Psoas muscle (tissue), 8 donors: ENCODE results near the gene SLC25A19. TPM values are rescaled to one million over a fixed set of nuclear protein-coding genes. Genes with fewer than 3 reads are reported as not detected.

ENCODE experiments used
- ATAC-seq, 4 donors: fragments of 200-7000 bp; cut with Tn5 transposase; one replicate each; pipeline ENCODE4 v1.9.1; 2020; ENCODE audit warnings: moderate library complexity in 3 of 4, mild to moderate bottlenecking in 2 of 4
- DNase-seq, 2 donors: peaks; one replicate each; pipeline ENCODE4 v3.0.0-alpha.2; 2020
- H3K27ac ChIP-seq: fragments of 200-600 bp; one replicate; pipeline ENCODE4 v1.8.0; 2022
- H3K27me3 ChIP-seq, 3 donors: fragments of 200-600 bp in 1 of 3; one replicate each; pipeline versions ENCODE4 v1.6.1 to v1.8.0; 2013 to 2022; ENCODE audit warnings: low read length in 2 of 3, mild to moderate bottlenecking in 2 of 3, moderate library complexity in 1 of 3; ENCODE audit not compliant: insufficient read depth in 3 of 3
- H3K36me3 ChIP-seq, 2 donors: fragments of 200-600 bp in 1 of 2; one replicate each; pipeline versions ENCODE4 v1.6.1 to v1.8.0; 2013 to 2022; ENCODE audit warnings: low read depth in 1 of 2, mild to moderate bottlenecking in 1 of 2, moderate library complexity in 1 of 2; ENCODE audit not compliant: insufficient read depth in 1 of 2
- H3K4me1 ChIP-seq: fragments of 200-600 bp; one replicate; pipeline ENCODE4 v1.8.0; 2022
- H3K4me3 ChIP-seq: fragments of 200-600 bp; one replicate; pipeline ENCODE4 v1.8.0; 2022; ENCODE audit warnings: mild to moderate bottlenecking
- H3K9me3 ChIP-seq: fragments of 200-600 bp; one replicate; pipeline ENCODE4 v1.8.0; 2022
- CTCF ChIP-seq: fragments of 200-600 bp; IDR thresholded peaks from one replicate; pipeline ENCODE4 v1.8.0; 2022; ENCODE audit warnings: antibody characterized with exemption
- WGBS, 3 donors: extraction: QIAGEN DNeasy Blood & Tissue Kit; methylation state at CpG; one replicate each; pipeline versions ENCODE4 v1.1.6 to v1.1.7; 2013; 5-methylcytosine and 5-hydroxymethylcytosine counted together
- intact Hi-C, 2 donors: fragments of 100-400 bp; cut with DNase I; formaldehyde crosslinking; loops; one replicate each; pipeline versions ENCODE4 v1.11.0 to v1.14.2; 2022
- polyA plus RNA-seq, 3 donors: library from polyadenylated mRNA; stranded (reverse); fragments of 200-250 nt; gene quantifications; one replicate each; pipeline ENCODE4 v1.2.3, GENCODE V29; 2013
- total RNA-seq, 4 donors: library from RNA; stranded (reverse); fragmentation: NEBNext Ultra II Directional in 2 of 4; extraction: Animal tissue kit (Norgen Biotek cat#: 25700) in 2 of 4; gene quantifications; one replicate each; pipeline versions ENCODE4 v1.2.1 to v1.2.4, GENCODE V29; 2021 to 2023
- donor health status: healthy with polysubstance abuse.
- donor health status: DM: no; HTN: no; CAD: no; lungs with moderate emphysema.
- donor health status: Bipolar disorder and iron deficiency.
- donor health status: healthy.
- donor health status: DM: yes; HTN: yes; CAD: no.
- donor health status: DM: no; HTN: no; CAD: no.
- donor health status: DM: no; HTN: no; CAD: no.
- donor health status: DM: yes; HTN: yes; CAD: no.

Gene SLC25A19
- total and polyA plus RNA-seq, 7 donors: 11.3 to 52.7 (median 24.9) TPM

- DNase-seq (no peak), ATAC-seq (peak in 3 of 4 donors; percentile 19 to 22 (median 19))
- no peaks in the 10 kb centered on the region for H3K4me1 ChIP-seq
- no peaks in the 10 kb centered on the region for H3K27me3 ChIP-seq
- no peak overlapping the region for H3K4me3 ChIP-seq
- no peak overlapping the region for H3K27ac ChIP-seq
- intact Hi-C loops: no loop called here
- no peak for TF ChIP-seq CTCF
- WGBS, 3 donors: 71 to 77% (median 76%) methylated on average over 20 of the region's 20 CpGs
- no peaks in the 10 kb centered on the region for H3K9me3 ChIP-seq
- H3K36me3 ChIP-seq: no peaks in the 10 kb centered on the region
Measured at GRCh38 chr17:75308732-75309629, 19.7 kb upstream of the SLC25A19 start.

- intact Hi-C loops: no loop called here
Measured at GRCh38 chr17:75307957-75308731, 18.9 kb upstream of the SLC25A19 start.

GRCh38 chr17:75301502-75302206 is 12.4 kb upstream of the SLC25A19 start:
- ATAC-seq (no peak), DNase-seq (no peak)
- H3K4me1 ChIP-seq: no peaks in the 10 kb centered on the region
- H3K27me3 ChIP-seq: no peaks in the 10 kb centered on the region
- H3K9me3 ChIP-seq: no peaks in the 10 kb centered on the region
- 82 to 86% (median 83%) methylated on average over 17 of the region's 17 CpGs for WGBS, 3 donors
- H3K27ac ChIP-seq: no peak overlapping the region
- no peak overlapping the region for H3K4me3 ChIP-seq
- no peak for TF ChIP-seq CTCF
- no peaks in the 10 kb centered on the region for H3K36me3 ChIP-seq
- intact Hi-C loops: no loop called here

More at GRCh38 chr17:75307957-75308731, 18.9 kb upstream of the SLC25A19 start:
- no peak for DNase-seq
- 55 to 66% (median 59%) methylated on average over 13 of the region's 13 CpGs for WGBS, 3 donors
- no peak overlapping the region for H3K27ac ChIP-seq
- TF ChIP-seq CTCF: no peak
- no peak overlapping the region for H3K4me3 ChIP-seq
- no peaks in the 10 kb centered on the region for H3K36me3 ChIP-seq
- no peaks in the 10 kb centered on the region for H3K27me3 ChIP-seq
- no peaks in the 10 kb centered on the region for H3K4me1 ChIP-seq
- ATAC-seq: no peak
- no peaks in the 10 kb centered on the region for H3K9me3 ChIP-seq

GRCh38 chr17:75301049-75301448 is 11.8 kb upstream of the SLC25A19 start:
- WGBS, 3 donors: 77 to 89% (median 81%) methylated on average over 9 of the region's 9 CpGs
- no peaks in the 10 kb centered on the region for H3K9me3 ChIP-seq
- H3K27ac ChIP-seq: no peak overlapping the region
- no peak for DNase-seq
- no peaks in the 10 kb centered on the region for H3K27me3 ChIP-seq
- intact Hi-C loops: no loop called here
- H3K36me3 ChIP-seq: no peaks in the 10 kb centered on the region
- no peak overlapping the region for H3K4me3 ChIP-seq
- H3K4me1 ChIP-seq: no peaks in the 10 kb centered on the region
- no peak for TF ChIP-seq CTCF
- ATAC-seq: no peak
